SH-SY5Y (cell line): ENCODE measurements around the gene CDK5R1.

Source experiments
- GATA2 ChIP-seq: IDR thresholded peaks from 2 replicates; pipeline ENCODE4 v1.6.1; 2011; ENCODE audit warnings: mild to moderate bottlenecking, low read depth, low read length
- GATA3 ChIP-seq: IDR thresholded peaks from 2 replicates; pipeline ENCODE4 v1.6.1; 2011; ENCODE audit warnings: low read depth, mild to moderate bottlenecking, low read length, moderate library complexity

GRCh38 chr17:32516940-32517701, 30.3 kb downstream of the CDK5R1 start:
- TF ChIP-seq GATA2 (no peak), GATA3 (no peak)
